Psoas muscle (tissue), 8 donors: ENCODE results near the gene RABL6. TPM values are rescaled to one million over a fixed set of nuclear protein-coding genes. Genes with fewer than 3 reads are reported as not detected.

Source experiments
- ATAC-seq, 4 donors: fragments of 200-7000 bp; cut with Tn5 transposase; one replicate each; pipeline ENCODE4 v1.9.1; 2020; ENCODE audit warnings: moderate library complexity in 3 of 4, mild to moderate bottlenecking in 2 of 4
- DNase-seq, 2 donors: peaks; one replicate each; pipeline ENCODE4 v3.0.0-alpha.2; 2020
- H3K27ac ChIP-seq: fragments of 200-600 bp; one replicate; pipeline ENCODE4 v1.8.0; 2022
- H3K27me3 ChIP-seq, 3 donors: fragments of 200-600 bp in 1 of 3; one replicate each; pipeline versions ENCODE4 v1.6.1 to v1.8.0; 2013 to 2022; ENCODE audit warnings: low read length in 2 of 3, mild to moderate bottlenecking in 2 of 3, moderate library complexity in 1 of 3; ENCODE audit not compliant: insufficient read depth in 3 of 3
- H3K36me3 ChIP-seq, 2 donors: fragments of 200-600 bp in 1 of 2; one replicate each; pipeline versions ENCODE4 v1.6.1 to v1.8.0; 2013 to 2022; ENCODE audit warnings: low read depth in 1 of 2, mild to moderate bottlenecking in 1 of 2, moderate library complexity in 1 of 2; ENCODE audit not compliant: insufficient read depth in 1 of 2
- H3K4me1 ChIP-seq: fragments of 200-600 bp; one replicate; pipeline ENCODE4 v1.8.0; 2022
- H3K4me3 ChIP-seq: fragments of 200-600 bp; one replicate; pipeline ENCODE4 v1.8.0; 2022; ENCODE audit warnings: mild to moderate bottlenecking
- H3K9me3 ChIP-seq: fragments of 200-600 bp; one replicate; pipeline ENCODE4 v1.8.0; 2022
- WGBS, 3 donors: extraction: QIAGEN DNeasy Blood & Tissue Kit; methylation state at CpG; one replicate each; pipeline versions ENCODE4 v1.1.6 to v1.1.7; 2013; 5-methylcytosine and 5-hydroxymethylcytosine counted together
- intact Hi-C, 2 donors: fragments of 100-400 bp; cut with DNase I; formaldehyde crosslinking; loops; one replicate each; pipeline versions ENCODE4 v1.11.0 to v1.14.2; 2022
- polyA plus RNA-seq, 3 donors: library from polyadenylated mRNA; stranded (reverse); fragments of 200-250 nt; gene quantifications; one replicate each; pipeline ENCODE4 v1.2.3, GENCODE V29; 2013
- total RNA-seq, 4 donors: library from RNA; stranded (reverse); fragmentation: NEBNext Ultra II Directional in 2 of 4; extraction: Animal tissue kit (Norgen Biotek cat#: 25700) in 2 of 4; gene quantifications; one replicate each; pipeline versions ENCODE4 v1.2.1 to v1.2.4, GENCODE V29; 2021 to 2023
- TF ChIP-seq, protein P1 (sequence below): fragments of 200-600 bp; IDR thresholded peaks from one replicate; pipeline ENCODE4 v1.8.0; 2022; ENCODE audit warnings: antibody characterized with exemption
- donor health status: healthy with polysubstance abuse.
- donor health status: DM: no; HTN: no; CAD: no; lungs with moderate emphysema.
- donor health status: Bipolar disorder and iron deficiency.
- donor health status: healthy.
- donor health status: DM: yes; HTN: yes; CAD: no.
- donor health status: DM: no; HTN: no; CAD: no.
- donor health status: DM: no; HTN: no; CAD: no.
- donor health status: DM: yes; HTN: yes; CAD: no.

Gene RABL6
- total and polyA plus RNA-seq, 7 donors: 73.0 to 90.5 (median 82.5) TPM

DNA sequence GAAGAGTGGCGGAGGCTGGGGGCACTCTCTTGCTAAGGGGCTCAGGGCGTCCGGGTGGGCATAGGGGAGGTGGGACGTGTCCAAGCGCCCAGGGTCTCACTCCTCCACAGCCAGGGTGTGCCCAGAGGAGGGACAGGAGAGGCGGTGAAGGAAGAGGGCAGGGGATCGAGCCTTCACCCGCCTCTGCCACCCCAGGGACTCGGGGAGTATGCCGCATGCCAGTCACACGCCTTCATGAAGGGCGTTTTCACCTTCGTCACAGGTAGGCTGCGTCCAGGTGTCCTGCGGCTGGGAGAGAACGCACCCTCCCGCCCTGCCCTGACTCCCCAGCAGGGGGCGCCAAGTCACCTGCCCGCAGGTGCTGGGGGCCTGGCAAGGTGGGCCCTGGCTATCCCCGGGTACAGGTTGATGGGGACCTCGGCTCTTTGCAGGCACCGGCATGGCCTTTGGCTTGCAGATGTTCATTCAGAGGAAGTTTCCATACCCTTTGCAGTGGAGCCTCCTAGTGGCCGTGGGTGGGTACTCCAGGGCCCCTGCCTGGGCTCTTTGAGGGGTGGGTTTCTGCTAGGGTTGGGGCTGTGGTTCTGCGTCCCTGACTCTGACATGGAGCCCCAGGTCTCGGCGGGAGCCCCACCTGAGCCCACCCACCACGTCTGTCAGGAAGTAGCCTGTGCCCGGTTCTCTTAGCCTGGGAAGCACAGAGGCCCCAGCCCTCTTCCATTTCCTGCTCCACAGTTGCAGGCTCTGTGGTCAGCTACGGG, 16.1 kb upstream of the RABL6 start:
- peak in 2 of 4 donors; percentile 9 to 13 for ATAC-seq

DNA sequence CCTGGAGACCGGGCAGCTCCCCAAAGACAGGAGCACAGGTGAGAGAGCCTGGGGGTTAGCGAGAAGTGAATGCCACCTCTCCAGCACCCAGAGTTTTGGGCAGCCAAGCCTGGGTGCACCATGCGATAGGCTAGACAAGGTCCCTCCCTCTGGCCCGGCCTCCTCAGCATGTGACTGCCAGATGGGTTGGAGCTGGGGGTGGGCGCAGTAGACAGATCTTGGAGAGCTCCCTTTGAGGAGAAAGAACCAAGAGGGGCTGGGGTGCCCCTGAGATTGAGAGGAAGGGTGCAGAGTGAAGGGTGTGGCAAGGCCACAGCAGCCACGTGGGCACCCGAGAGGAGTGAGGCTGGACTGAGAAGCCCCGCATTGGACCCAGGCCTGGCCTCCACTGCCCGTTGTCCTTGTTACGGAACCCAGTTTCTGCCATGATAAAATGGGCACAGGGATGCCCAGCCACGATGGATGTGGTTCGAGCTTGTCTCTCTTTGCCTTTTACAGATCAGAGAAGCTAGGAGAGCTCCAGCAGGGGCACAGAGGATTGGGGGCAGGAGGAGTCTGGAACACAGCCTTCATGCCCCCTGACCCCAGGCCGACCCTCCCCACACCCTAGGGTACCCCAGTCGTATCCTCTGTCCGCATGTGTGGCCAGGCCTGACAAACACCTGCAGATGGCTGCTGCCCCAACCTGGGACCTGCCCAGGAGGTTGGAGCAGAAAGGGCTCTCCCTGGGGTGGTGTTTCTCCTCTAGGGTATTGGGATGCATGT, 15.2 kb upstream of the RABL6 start:
- TF ChIP-seq, protein P1, sequence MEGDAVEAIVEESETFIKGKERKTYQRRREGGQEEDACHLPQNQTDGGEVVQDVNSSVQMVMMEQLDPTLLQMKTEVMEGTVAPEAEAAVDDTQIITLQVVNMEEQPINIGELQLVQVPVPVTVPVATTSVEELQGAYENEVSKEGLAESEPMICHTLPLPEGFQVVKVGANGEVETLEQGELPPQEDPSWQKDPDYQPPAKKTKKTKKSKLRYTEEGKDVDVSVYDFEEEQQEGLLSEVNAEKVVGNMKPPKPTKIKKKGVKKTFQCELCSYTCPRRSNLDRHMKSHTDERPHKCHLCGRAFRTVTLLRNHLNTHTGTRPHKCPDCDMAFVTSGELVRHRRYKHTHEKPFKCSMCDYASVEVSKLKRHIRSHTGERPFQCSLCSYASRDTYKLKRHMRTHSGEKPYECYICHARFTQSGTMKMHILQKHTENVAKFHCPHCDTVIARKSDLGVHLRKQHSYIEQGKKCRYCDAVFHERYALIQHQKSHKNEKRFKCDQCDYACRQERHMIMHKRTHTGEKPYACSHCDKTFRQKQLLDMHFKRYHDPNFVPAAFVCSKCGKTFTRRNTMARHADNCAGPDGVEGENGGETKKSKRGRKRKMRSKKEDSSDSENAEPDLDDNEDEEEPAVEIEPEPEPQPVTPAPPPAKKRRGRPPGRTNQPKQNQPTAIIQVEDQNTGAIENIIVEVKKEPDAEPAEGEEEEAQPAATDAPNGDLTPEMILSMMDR: no peak
- DNase-seq: no peak
- H3K27me3 ChIP-seq: peaks cover 0 to 4% (median 0%) of the 10 kb centered on the region in 3 donors
- peak overlapping the region; percentile 82 for H3K4me3 ChIP-seq
- intact Hi-C loops: loop anchor here in 1 of 2 donors (5.0 kb wide), 1 partner anchor 160 kb away; the partner anchor contains the start of gene LCN12
- 78 to 85% (median 79%) methylated on average over 15 of the region's 15 CpGs for WGBS, 3 donors
- no peaks in the 10 kb centered on the region for H3K9me3 ChIP-seq
- no peak for ATAC-seq
- H3K36me3 ChIP-seq: peaks cover 0 to 11% of the 10 kb centered on the region in 2 donors
- no peak overlapping the region for H3K27ac ChIP-seq
- H3K4me1 ChIP-seq: peaks cover 19% of the 10 kb centered on the region

More for the DNA sequence above, 16.1 kb upstream of the RABL6 start:
- whole genome bisulfite sequencing, 3 donors: 6 to 12% (median 6%) methylated on average over 24 to 29 of the region's 29 CpGs
- Histone ChIP-seq H3K4me3 (peak overlapping the region; percentile 82), H3K4me1 (peaks cover 21% of the 10 kb centered on the region), H3K27ac (peak overlapping the region; percentile 92), H3K27me3 (no peaks in the 10 kb centered on the region), H3K9me3 (no peaks in the 10 kb centered on the region), H3K36me3 (peaks cover 0 to 11% of the 10 kb centered on the region in 2 donors)
- intact Hi-C loops: loop anchor here in 1 of 2 donors (1.0 to 5.0 kb wide), 2 partner anchors 16 to 161 kb away; partner anchors contain the start of genes LCN12 and RABL6
- TF ChIP-seq, protein P1: peak; percentile 74
- DNase-seq: peak; percentile 50 to 78

DNA sequence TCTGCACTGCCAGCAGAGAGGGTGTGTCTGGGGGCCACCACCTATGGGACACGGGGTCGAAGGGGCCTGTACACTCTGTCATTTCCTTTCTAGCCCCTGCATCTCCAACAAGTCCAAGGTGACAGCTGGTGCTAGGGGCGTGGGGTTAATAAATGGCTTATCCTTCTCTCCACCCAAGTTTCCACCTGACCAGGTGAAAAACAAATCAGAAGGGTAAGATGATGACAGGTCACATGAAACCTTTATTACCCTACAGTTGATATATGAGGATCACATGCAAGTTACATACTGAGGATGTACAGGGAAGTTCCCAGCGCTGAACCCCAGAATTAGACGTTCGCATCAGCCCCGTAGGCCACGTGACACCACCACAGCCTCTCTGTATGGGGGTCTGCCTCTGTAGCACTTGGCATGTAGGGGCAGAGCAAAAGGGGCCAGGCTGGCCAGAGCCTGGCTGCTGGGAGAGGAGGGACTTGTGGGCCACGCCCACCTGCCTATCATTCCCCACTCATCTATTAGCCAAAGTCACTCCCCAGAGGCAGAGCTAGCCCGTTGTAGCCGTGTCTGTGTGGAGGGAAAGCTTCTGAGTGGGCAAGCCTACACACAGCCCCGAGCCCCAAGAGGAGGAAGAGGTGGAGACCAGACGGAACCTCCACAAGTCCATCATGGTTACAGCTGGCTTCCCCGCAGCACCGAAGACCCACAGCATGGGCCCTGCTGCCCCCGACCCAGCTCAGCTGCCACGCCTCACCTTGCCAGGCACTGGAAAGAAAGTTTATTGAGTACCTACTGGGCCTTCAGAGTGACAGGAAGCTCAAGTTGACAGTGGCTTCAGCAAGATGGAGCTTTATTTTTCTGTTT, 14.4 kb upstream of the RABL6 start:
- peaks cover 15% of the 10 kb centered on the region for H3K4me1 ChIP-seq
- intact Hi-C loops: loop anchor here in 1 of 2 donors (5.0 kb wide), 1 partner anchor 159 kb away; the partner anchor contains the start of gene LCN12

More for the DNA sequence above, 14.4 kb upstream of the RABL6 start:
- DNase-seq: no peak
- H3K9me3 ChIP-seq: no peaks in the 10 kb centered on the region
- H3K27ac ChIP-seq: no peak overlapping the region
- TF ChIP-seq, protein P1: no peak
- peaks cover 0 to 12% (median 0%) of the 10 kb centered on the region in 3 donors for H3K27me3 ChIP-seq
- no peak for ATAC-seq
- no peak overlapping the region for H3K4me3 ChIP-seq
- WGBS, 3 donors: 76 to 82% (median 76%) methylated on average over 17 of the region's 17 CpGs
- peaks cover 0 to 11% of the 10 kb centered on the region in 2 donors for H3K36me3 ChIP-seq
